HG02885 (cell line): ENCODE results near the gene FGFBP3.

Source experiments
- ATAC-seq: cut with Tn5 transposase; IDR thresholded peaks from one replicate; pipeline ENCODE4 v1.9.1; 2021; ENCODE audit warnings: mild to moderate bottlenecking; ENCODE audit not compliant: unreplicated experiment, poor library complexity

The FGFBP3 gene

GRCh38 chr10:91909117-91909677, at the start of gene FGFBP3:
Gene FGFBP3, minus strand, starts transcription at chr10:91909486. Its CDS starts 517 bp downstream, at chr10:91908969.
- ATAC-seq: no peak

GRCh38 chr10:91957091-91957490, 47.8 kb upstream of the FGFBP3 start:
- no peak for ATAC-seq

GRCh38 chr10:91955114-91955513, 45.8 kb upstream of the FGFBP3 start:
- ATAC-seq: no peak

- ATAC-seq: no peak
Observed at GRCh38 chr10:91953600-91954160, 44.4 kb upstream of the FGFBP3 start.

- no peak for ATAC-seq
Observed at GRCh38 chr10:91944880-91945630, 35.8 kb upstream of the FGFBP3 start.

- ATAC-seq: no peak
Observed at GRCh38 chr10:91941426-91941825, 32.1 kb upstream of the FGFBP3 start.

- ATAC-seq: no peak
Observed at GRCh38 chr10:91939653-91940052, 30.4 kb upstream of the FGFBP3 start.

- ATAC-seq: no peak
Observed at GRCh38 chr10:91935886-91936285, 26.6 kb upstream of the FGFBP3 start.

- no peak for ATAC-seq
Observed at GRCh38 chr10:91932737-91933136, 23.5 kb upstream of the FGFBP3 start.

GRCh38 chr10:91931526-91932190, 22.4 kb upstream of the FGFBP3 start:
- no peak for ATAC-seq

- no peak for ATAC-seq
Observed at GRCh38 chr10:91930939-91931338, 21.7 kb upstream of the FGFBP3 start.

GRCh38 chr10:91925022-91925320, 15.7 kb upstream of the FGFBP3 start:
- ATAC-seq: no peak

GRCh38 chr10:91924212-91925021, 15.1 kb upstream of the FGFBP3 start:
- ATAC-seq: peak; percentile 27

GRCh38 chr10:91923371-91924211, 14.3 kb upstream of the FGFBP3 start, which contains the start of gene BTAF1:
Gene BTAF1, plus strand, starts transcription at chr10:91923770. Its CDS starts 307 bp downstream, at chr10:91924077.
- peak; percentile 99 for ATAC-seq

GRCh38 chr10:91919651-91920050, 10.4 kb upstream of the FGFBP3 start:
- no peak for ATAC-seq

GRCh38 chr10:91910467-91910866, 1.2 kb upstream of the FGFBP3 start:
- no peak for ATAC-seq

GRCh38 chr10:91908337-91909116, 759 bp downstream of the FGFBP3 start:
- ATAC-seq: peak; percentile 89

GRCh38 chr10:91907914-91908336, 1.4 kb downstream of the FGFBP3 start:
- no peak for ATAC-seq
